Measurements from ENCODE around the gene CENPF. TPM values are rescaled to one million over a fixed set of nuclear protein-coding genes. Genes with fewer than 3 reads are reported as not detected.
"Not testable (repeated sequence)": the region's sequence is repeated elsewhere in the genome, so short reads cannot be mapped to it uniquely, and the experiment has no call there.

The CENPF gene
- total and polyA plus RNA-seq, 4 donors = 1.2 to 9.7 (median 1.9) TPM

GRCh38 chr1:214574598-214575411, 28.2 kb upstream of the CENPF start:
- Histone ChIP-seq H3K36me3 (ENCODE audit: control insufficient read depth in 4 of 4, insufficient read depth in 4 of 4, low read length in 4 of 4) (no peaks in the 10 kb centered on the region), H3K9ac (ENCODE audit: insufficient read depth in 1 of 2, low read length in 2 of 2) (no peak overlapping the region), H3K4me1 (ENCODE audit: control insufficient read depth in 5 of 5, insufficient read depth in 5 of 5, low read length in 5 of 5) (peaks cover 0 to 5% (median 0%) of the 10 kb centered on the region in 5 donors), H3K4me3 (no peak overlapping the region), H3K27me3 (ENCODE audit: control insufficient read depth in 3 of 3, insufficient read depth in 3 of 3, low read length in 2 of 3) (no peaks in the 10 kb centered on the region), H3K9me3 (ENCODE audit: control insufficient read depth in 4 of 4, insufficient read depth in 3 of 4, low read length in 3 of 4) (peaks cover 0 to 11% (median 5%) of the 10 kb centered on the region in 4 donors), H3K27ac (ENCODE audit: low read depth in 1 of 2, low read length in 1 of 2) (no peak overlapping the region)
- 89 to 94% methylated on average over 3 of the region's 3 CpGs for WGBS, 2 donors
- TF ChIP-seq CTCF (IDR thresholded peaks at IDR 0.05; ENCODE audit: control extremely low read depth, extremely low read depth) = no peak
- DNase-seq (no peak), ATAC-seq (ENCODE audit: insufficient read depth, low FRiP score) (no peak)

- not testable (repeated sequence) for H3K4me3 ChIP-seq; H3K36me3 ChIP-seq (ENCODE audit: control insufficient read depth in 4 of 4, insufficient read depth in 4 of 4, low read length in 4 of 4); ATAC-seq (ENCODE audit: insufficient read depth, low FRiP score); H3K27me3 ChIP-seq (ENCODE audit: control insufficient read depth in 3 of 3, insufficient read depth in 3 of 3, low read length in 2 of 3); H3K4me1 ChIP-seq (ENCODE audit: control insufficient read depth in 5 of 5, insufficient read depth in 5 of 5, low read length in 5 of 5); DNase-seq; H3K27ac ChIP-seq (ENCODE audit: low read depth in 1 of 2, low read length in 1 of 2); H3K9ac ChIP-seq (ENCODE audit: insufficient read depth in 1 of 2, low read length in 2 of 2)
- 83 to 92% methylated on average over 3 of the region's 3 CpGs for WGBS, 2 donors
- H3K9me3 ChIP-seq (ENCODE audit: control insufficient read depth in 4 of 4, insufficient read depth in 3 of 4, low read length in 3 of 4) = peaks cover 0 to 11% (median 5%) of the 10 kb centered on the region in 4 donors
These were observed 26.9 kb upstream of the CENPF start for GRCh38 chr1:214576120-214576519.

GRCh38 chr1:214579183-214579582, 23.8 kb upstream of the CENPF start:
- ATAC-seq (ENCODE audit: insufficient read depth, low FRiP score) (no peak), DNase-seq (no peak)
- Histone ChIP-seq H3K36me3 (ENCODE audit: control insufficient read depth in 4 of 4, insufficient read depth in 4 of 4, low read length in 4 of 4) (no peaks in the 10 kb centered on the region), H3K9ac (ENCODE audit: insufficient read depth in 1 of 2, low read length in 2 of 2) (no peak overlapping the region), H3K4me3 (no peak overlapping the region), H3K27me3 (ENCODE audit: control insufficient read depth in 3 of 3, insufficient read depth in 3 of 3, low read length in 2 of 3) (no peaks in the 10 kb centered on the region), H3K4me1 (ENCODE audit: control insufficient read depth in 5 of 5, insufficient read depth in 5 of 5, low read length in 5 of 5) (no peaks in the 10 kb centered on the region), H3K9me3 (ENCODE audit: control insufficient read depth in 4 of 4, insufficient read depth in 3 of 4, low read length in 3 of 4) (peaks cover 0 to 11% (median 5%) of the 10 kb centered on the region in 4 donors), H3K27ac (ENCODE audit: low read depth in 1 of 2, low read length in 1 of 2) (no peak overlapping the region)
- no peak for TF ChIP-seq CTCF (IDR thresholded peaks at IDR 0.05; ENCODE audit: control extremely low read depth, extremely low read depth)

- Histone ChIP-seq H3K4me1 (ENCODE audit: control insufficient read depth in 5 of 5, insufficient read depth in 5 of 5, low read length in 5 of 5) (no peaks in the 10 kb centered on the region), H3K9me3 (ENCODE audit: control insufficient read depth in 4 of 4, insufficient read depth in 3 of 4, low read length in 3 of 4) (peaks cover 0 to 6% (median under 1%) of the 10 kb centered on the region in 4 donors), H3K27me3 (ENCODE audit: control insufficient read depth in 3 of 3, insufficient read depth in 3 of 3, low read length in 2 of 3) (no peaks in the 10 kb centered on the region), H3K36me3 (ENCODE audit: control insufficient read depth in 4 of 4, insufficient read depth in 4 of 4, low read length in 4 of 4) (no peaks in the 10 kb centered on the region), H3K9ac (ENCODE audit: insufficient read depth in 1 of 2, low read length in 2 of 2) (no peak overlapping the region), H3K4me3 (no peak overlapping the region), H3K27ac (ENCODE audit: low read depth in 1 of 2, low read length in 1 of 2) (no peak overlapping the region)
- DNase-seq = no peak
- ATAC-seq (ENCODE audit: insufficient read depth, low FRiP score) = no peak
- WGBS, 2 donors = 46 to 56% methylated on average over 2 of the region's 2 CpGs
- no peak for TF ChIP-seq CTCF (IDR thresholded peaks at IDR 0.05; ENCODE audit: control extremely low read depth, extremely low read depth)
These were observed 21.2 kb upstream of the CENPF start for GRCh38 chr1:214581785-214582184.
